K562 (cell line): Measurements from ENCODE around the gene AP1G2.

Experiments used
- CREB1 ChIP-seq, 2 experiments: sonication (generic) in 1 of 2; formaldehyde crosslinking in 1 of 2; IDR thresholded peaks; 2 replicates each; pipeline versions ENCODE4 v1.6.1 to v1.8.0; 2012 to 2022; ENCODE audit warnings: inconsistent platforms in 1 of 2, mild to moderate bottlenecking in 1 of 2, missing genetic modification reagents in 1 of 2, moderate library complexity in 1 of 2
- CREM ChIP-seq: IDR thresholded peaks from 2 replicates; pipeline ENCODE4 v1.6.1; 2014; ENCODE audit warnings: antibody characterized with exemption, low read depth
- EGR1 ChIP-seq: fragments of 450-650 bp; conservative IDR thresholded peaks from 2 replicates; pipeline ENCODE4 v1.6.1; 2017; ENCODE audit warnings: mild to moderate bottlenecking
- EZH2 ChIP-seq: IDR thresholded peaks from 2 replicates; pipeline ENCODE4 v1.6.1; 2012; ENCODE audit warnings: low read depth, mild to moderate bottlenecking, inconsistent platforms, low read length, borderline replicate concordance
- MYC ChIP-seq, 2 experiments: fragments of 250-450 bp in 1 of 2; sonication (Bioruptor Pico) in 1 of 2; IDR thresholded peaks; 2 replicates each; pipeline versions ENCODE4 v1.5.1 to v1.6.1; 2012 to 2021; ENCODE audit warnings: low read depth in 2 of 2, borderline replicate concordance in 1 of 2, improper control_type of control experiment in 1 of 2, low read length in 1 of 2, mild to moderate bottlenecking in 1 of 2, moderate library complexity in 1 of 2
- SRSF7 ChIP-seq: fragments of 200-400 bp; formaldehyde crosslinking; optimal IDR thresholded peaks from 2 replicates; pipeline ENCODE3; 2017; ENCODE audit warnings: mild to moderate bottlenecking, low read depth, low read length
- TF ChIP-seq, protein P1 (sequence below): fragments of 250-450 bp; sonication (Bioruptor Pico); IDR thresholded peaks from 2 replicates; pipeline ENCODE4 v1.5.0; 2021
- TF ChIP-seq, protein P2 (sequence below), 3 experiments: IDR thresholded peaks in 2 of 3; conservative IDR thresholded peaks in 1 of 3; 2 replicates each; pipeline ENCODE4 v1.5.1; 2011 to 2012; ENCODE audit warnings: low read length in 3 of 3, mild to moderate bottlenecking in 3 of 3, control low read depth in 2 of 3, improper control_type of control experiment in 1 of 3, inconsistent platforms in 1 of 3, low read depth in 1 of 3, mixed read lengths in 1 of 3, moderate library complexity in 1 of 3; ENCODE audit not compliant: insufficient read depth in 2 of 3
- TF ChIP-seq, protein P3 (sequence below), 2 experiments: fragments of 450-650 bp; IDR thresholded peaks; 2 replicates each; pipeline ENCODE4 v1.6.1; 2016
- TF ChIP-seq, protein P4 (sequence below): IDR thresholded peaks from 2 replicates; pipeline ENCODE4 v1.6.1; 2016; ENCODE audit warnings: missing genetic modification characterization, missing compliant biosample characterization
- TF ChIP-seq, protein P5 (sequence below), 2 experiments: IDR thresholded peaks; 2 replicates each; pipeline ENCODE4 v1.6.1; 2012; ENCODE audit warnings: improper control_type of control experiment in 2 of 2, low read depth in 2 of 2, low read length in 2 of 2, borderline replicate concordance in 1 of 2

DNA sequence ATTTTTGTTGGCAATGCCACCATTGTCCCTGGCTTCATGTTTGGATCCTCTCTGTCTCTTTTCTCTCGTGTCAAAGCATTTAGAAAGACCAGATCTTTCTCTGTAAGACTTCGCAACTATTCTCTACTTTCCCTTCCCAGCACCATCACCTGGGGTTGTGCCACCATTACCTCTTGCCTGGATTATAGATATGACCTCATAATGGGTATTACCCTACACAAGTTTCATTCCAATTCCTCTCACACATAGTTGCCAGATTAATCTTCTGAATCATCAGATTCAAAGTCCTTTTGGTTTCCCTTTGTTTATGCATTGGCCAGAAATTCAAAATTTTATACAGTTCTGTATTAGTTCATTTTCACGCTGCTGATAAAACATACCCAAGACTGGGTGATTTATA, 41.4 kb upstream of the AP1G2 start:
- no peak for TF ChIP-seq EZH2
- TF ChIP-seq, protein P1, sequence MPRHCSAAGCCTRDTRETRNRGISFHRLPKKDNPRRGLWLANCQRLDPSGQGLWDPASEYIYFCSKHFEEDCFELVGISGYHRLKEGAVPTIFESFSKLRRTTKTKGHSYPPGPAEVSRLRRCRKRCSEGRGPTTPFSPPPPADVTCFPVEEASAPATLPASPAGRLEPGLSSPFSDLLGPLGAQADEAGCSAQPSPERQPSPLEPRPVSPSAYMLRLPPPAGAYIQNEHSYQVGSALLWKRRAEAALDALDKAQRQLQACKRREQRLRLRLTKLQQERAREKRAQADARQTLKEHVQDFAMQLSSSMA (CRISPR knock-in tag): no peak
- no peak for TF ChIP-seq SRSF7
- TF ChIP-seq CREB1 (IDR thresholded peaks at IDR 0.05): no peak
- TF ChIP-seq CREB1 (CRISPR knock-in tag; IDR thresholded peaks at IDR 0.05): no peak
- no peak for TF ChIP-seq CREM
- TF ChIP-seq, protein P2, sequence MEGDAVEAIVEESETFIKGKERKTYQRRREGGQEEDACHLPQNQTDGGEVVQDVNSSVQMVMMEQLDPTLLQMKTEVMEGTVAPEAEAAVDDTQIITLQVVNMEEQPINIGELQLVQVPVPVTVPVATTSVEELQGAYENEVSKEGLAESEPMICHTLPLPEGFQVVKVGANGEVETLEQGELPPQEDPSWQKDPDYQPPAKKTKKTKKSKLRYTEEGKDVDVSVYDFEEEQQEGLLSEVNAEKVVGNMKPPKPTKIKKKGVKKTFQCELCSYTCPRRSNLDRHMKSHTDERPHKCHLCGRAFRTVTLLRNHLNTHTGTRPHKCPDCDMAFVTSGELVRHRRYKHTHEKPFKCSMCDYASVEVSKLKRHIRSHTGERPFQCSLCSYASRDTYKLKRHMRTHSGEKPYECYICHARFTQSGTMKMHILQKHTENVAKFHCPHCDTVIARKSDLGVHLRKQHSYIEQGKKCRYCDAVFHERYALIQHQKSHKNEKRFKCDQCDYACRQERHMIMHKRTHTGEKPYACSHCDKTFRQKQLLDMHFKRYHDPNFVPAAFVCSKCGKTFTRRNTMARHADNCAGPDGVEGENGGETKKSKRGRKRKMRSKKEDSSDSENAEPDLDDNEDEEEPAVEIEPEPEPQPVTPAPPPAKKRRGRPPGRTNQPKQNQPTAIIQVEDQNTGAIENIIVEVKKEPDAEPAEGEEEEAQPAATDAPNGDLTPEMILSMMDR (IDR thresholded peaks at IDR 0.05 in 2 of 3, conservative IDR thresholded peaks at IDR 0.05 in 1 of 3; ENCODE audit: insufficient read depth in 2 of 3, low read depth in 1 of 3, low read length in 3 of 3): no peak
- TF ChIP-seq, protein P3, sequence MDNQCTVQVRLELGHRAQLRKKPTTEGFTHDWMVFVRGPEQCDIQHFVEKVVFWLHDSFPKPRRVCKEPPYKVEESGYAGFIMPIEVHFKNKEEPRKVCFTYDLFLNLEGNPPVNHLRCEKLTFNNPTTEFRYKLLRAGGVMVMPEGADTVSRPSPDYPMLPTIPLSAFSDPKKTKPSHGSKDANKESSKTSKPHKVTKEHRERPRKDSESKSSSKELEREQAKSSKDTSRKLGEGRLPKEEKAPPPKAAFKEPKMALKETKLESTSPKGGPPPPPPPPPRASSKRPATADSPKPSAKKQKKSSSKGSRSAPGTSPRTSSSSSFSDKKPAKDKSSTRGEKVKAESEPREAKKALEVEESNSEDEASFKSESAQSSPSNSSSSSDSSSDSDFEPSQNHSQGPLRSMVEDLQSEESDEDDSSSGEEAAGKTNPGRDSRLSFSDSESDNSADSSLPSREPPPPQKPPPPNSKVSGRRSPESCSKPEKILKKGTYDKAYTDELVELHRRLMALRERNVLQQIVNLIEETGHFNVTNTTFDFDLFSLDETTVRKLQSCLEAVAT (IDR thresholded peaks at IDR 0.05): no peak
- no peak for TF ChIP-seq EGR1
- TF ChIP-seq, protein P4, sequence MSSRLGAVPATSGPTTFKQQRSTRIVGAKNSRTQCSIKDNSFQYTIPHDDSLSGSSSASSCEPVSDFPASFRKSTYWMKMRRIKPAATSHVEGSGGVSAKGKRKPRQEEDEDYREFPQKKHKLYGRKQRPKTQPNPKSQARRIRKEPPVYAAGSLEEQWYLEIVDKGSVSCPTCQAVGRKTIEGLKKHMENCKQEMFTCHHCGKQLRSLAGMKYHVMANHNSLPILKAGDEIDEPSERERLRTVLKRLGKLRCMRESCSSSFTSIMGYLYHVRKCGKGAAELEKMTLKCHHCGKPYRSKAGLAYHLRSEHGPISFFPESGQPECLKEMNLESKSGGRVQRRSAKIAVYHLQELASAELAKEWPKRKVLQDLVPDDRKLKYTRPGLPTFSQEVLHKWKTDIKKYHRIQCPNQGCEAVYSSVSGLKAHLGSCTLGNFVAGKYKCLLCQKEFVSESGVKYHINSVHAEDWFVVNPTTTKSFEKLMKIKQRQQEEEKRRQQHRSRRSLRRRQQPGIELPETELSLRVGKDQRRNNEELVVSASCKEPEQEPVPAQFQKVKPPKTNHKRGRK: no peak
- TF ChIP-seq, protein P5, sequence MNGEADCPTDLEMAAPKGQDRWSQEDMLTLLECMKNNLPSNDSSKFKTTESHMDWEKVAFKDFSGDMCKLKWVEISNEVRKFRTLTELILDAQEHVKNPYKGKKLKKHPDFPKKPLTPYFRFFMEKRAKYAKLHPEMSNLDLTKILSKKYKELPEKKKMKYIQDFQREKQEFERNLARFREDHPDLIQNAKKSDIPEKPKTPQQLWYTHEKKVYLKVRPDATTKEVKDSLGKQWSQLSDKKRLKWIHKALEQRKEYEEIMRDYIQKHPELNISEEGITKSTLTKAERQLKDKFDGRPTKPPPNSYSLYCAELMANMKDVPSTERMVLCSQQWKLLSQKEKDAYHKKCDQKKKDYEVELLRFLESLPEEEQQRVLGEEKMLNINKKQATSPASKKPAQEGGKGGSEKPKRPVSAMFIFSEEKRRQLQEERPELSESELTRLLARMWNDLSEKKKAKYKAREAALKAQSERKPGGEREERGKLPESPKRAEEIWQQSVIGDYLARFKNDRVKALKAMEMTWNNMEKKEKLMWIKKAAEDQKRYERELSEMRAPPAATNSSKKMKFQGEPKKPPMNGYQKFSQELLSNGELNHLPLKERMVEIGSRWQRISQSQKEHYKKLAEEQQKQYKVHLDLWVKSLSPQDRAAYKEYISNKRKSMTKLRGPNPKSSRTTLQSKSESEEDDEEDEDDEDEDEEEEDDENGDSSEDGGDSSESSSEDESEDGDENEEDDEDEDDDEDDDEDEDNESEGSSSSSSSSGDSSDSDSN (IDR thresholded peaks at IDR 0.05; ENCODE audit: borderline replicate concordance in 1 of 2, low read depth in 2 of 2, low read length in 2 of 2): no peak
- no peak for TF ChIP-seq MYC (IDR thresholded peaks at IDR 0.05; ENCODE audit: low read depth, low read length)
- no peak for TF ChIP-seq MYC (CRISPR knock-in tag; IDR thresholded peaks at IDR 0.05; ENCODE audit: borderline replicate concordance, low read depth)
